ENCODE results near the gene MGAT3.

DNA sequence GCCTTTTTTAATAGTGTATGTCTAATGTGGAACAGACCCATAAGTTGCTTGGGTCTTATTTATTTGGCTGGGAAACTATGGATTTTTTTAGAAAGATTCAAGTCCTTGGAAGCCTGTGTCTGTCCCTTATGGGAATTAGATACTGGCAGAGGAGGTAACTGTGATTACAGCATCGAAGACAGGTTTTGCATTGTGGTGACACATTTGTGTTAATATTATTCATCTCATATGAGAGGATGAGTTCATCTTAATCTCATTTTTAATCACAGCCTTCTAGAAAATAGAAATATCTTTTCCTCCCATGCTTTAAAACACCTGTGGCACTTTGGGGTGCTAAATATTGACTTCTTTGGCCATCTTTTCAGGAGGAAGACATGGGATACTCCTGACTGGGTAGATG is 48.0 kb upstream of the MGAT3 start:
- no peak for TF ChIP-seq CTCF (tag by site-specific recombination; IDR thresholded peaks at IDR 0.05)
- TF ChIP-seq ZNF423 (tag by site-specific recombination; IDR thresholded peaks at IDR 0.05), result no peak
- TF ChIP-seq ZBTB8A (tag by site-specific recombination; IDR thresholded peaks at IDR 0.05), result no peak
- TF ChIP-seq ZNF10 (tag by site-specific recombination; IDR thresholded peaks at IDR 0.05), result no peak
- no peak for TF ChIP-seq ZNF639 (tag by site-specific recombination; IDR thresholded peaks at IDR 0.05)
- TF ChIP-seq TCF7L2 (IDR thresholded peaks at IDR 0.05; ENCODE audit: borderline replicate concordance, low read depth, low read length), result no peak
